Activated naive CD4-positive, alpha-beta T cell treated with Interleukin-2 at 50 U/mL for 16 hours (primary cell): ENCODE data around the gene SLC25A48.
"Not testable (repeated sequence)": the region's sequence is repeated elsewhere in the genome, so short reads cannot be mapped to it uniquely, and the experiment has no call there.

ENCODE experiments used
- DNase-seq: peaks from one replicate; pipeline ENCODE4 v3.0.0-alpha.2; 2020

The SLC25A48 gene

DNA sequence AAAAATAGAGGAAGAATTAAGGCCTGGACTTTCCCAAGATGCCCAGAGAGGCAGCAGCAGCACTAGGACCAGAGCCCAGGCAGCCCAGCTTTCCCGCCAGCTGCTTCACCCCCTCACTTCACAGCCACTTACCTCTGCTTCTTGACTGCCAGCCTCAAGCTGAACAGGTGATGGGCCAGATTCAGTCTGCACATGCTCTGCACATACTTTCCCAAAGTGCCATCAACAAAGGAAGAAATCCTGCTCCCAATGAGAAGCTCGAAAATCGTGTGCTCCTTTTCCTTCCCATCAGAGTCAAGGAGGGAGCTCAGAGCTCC, 4.1 kb upstream of the SLC25A48 start:
- DNase-seq, result no peak

DNA sequence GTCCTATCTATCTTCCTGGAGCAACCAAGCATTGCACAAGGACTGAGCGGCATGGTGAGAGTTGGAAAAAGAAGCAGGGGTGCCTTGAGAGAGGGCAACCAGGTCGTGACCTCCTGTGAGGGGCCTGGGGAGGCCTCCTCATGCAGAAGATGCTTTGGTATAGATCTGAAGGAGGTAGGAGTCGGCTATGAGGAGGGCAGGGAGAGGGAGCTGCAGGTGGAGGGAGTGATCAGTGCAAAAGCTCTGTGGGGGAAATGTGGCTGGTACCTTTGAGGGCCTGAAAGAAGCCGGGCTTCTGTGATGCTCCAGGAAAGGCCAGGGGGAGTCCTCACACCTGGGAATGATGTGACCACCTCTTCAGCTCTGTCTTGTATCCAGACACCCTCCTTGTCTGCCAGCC, 3.6 kb upstream of the SLC25A48 start:
- DNase-seq, result no peak

DNA sequence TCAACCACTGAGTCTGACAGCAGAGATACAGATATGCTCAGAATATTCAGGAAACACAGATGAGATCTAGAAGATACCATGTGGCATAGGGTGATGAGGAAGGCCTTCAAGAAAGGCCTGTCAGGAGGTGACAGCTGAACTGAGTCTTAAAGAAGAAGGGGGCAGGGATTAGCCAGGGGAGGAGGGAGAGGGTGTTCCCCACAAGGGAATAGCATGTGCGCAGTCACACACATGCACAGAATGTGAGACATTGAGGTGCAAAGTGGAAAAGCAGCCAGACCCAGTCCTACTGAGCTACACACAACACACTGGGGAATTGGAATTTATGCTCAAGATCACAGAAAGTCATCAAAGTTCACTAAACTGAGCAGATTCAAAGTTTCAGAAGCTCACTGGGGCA, 3.0 kb upstream of the SLC25A48 start:
- no peak for DNase-seq

DNA sequence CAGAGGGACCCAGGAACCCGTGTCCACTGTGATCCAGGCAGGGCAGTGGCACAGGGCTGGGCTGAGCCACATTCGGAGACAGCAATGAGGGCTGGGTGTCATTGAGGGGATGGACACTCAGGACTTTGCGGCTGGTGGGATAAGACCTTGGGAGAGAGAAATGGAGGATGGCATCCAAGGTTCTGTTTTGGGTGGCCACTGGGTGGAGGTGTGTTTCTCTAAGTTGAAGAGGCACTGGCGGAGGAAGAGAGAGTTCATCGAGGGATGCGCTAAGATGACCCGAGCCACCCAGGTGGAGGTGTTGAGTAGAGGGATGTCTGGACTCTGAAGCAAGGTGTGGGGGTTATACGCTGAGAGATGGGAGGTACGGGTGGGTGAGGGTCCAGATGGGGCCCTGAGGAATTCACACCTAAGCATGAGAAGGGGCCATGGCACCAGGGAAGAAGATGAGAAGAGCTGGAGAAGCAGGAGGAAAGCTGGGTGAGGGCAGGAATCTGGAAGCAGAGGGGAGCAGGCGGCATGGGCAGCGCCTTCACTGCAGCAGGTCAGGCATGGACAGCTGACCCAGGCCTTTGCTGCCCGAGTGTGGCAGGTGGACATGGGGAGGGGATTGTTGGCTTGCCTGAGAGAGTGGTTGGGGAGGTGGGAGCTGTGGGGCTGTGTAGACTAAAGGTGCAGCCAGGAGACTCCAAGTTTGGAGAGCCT, 2.5 kb upstream of the SLC25A48 start:
- no peak for DNase-seq

DNA sequence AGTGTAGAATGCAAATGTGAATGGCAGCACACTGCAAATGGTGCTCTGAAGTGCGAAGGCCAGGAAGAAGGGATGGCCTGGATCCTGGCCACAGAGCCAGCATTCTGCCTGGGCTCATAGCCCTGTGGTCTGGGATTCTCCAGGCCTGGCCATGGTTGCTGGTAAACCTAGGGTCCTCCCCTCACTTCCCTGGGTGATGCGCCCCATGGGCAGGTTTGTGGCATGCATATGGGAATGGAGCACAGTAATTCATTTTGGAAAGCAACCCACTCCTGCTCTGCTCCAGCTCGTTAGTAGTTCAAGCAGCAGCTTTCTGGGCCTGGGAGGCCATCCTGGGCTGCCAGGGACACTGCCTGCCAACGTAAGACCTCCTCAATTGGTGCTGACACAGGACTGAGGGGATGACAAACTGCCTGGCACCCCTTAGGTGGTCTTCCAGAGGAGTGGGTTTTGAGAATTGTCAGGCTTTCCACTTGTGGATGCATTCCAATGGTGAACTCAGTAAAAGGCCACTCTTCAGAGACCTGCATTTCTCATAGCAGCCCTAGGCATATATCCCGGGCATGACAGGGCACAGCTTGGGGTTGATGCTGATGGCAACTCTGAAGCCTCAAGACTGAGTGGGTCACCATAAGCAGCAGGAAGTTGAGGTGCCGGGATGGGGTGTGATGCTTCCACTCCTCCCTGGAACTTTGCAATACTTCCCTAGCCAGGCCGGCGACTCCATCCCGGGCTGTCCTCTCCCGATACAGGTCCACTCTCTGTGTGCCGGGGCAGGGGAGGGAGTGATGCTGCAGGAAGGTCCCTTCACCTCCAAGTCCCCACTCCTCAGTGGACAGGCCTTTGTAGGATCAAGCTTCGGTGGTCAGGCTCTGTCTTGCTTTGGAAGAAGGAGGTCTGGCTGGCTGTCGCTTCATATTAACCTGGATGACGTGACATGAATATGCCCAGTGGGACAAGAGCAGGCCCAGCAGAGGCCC, 1.2 kb upstream of the SLC25A48 start:
- DNase-seq, result no peak

- no peak for DNase-seq
Measured at GRCh38 chr5:135833961-135834638, 363 bp upstream of the SLC25A48 start.

- DNase-seq, result no peak
Measured at GRCh38 chr5:135835766-135836165, 1.3 kb downstream of the SLC25A48 start.

DNA sequence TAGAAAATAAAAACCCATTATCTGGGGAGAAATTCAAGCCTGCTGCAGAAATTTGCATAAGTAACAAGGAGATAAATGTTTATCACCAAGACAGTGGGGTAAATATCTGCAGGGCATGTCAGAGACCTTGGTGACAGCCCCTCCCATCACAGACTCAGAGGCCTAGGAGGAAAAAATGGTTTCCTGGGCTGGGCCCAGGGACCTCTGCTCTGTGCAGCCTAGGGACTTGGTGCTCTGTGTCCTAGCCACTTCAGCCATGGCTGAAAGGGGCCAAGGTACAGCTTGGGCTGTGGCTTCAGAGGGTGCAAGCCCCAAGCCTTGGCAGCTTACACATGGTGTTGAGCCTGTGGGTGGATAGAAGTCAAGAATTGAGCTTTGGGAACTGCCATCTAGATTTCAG, 3.9 kb downstream of the SLC25A48 start:
- DNase-seq, result not testable (repeated sequence)

GRCh38 chr5:135839566-135839965, 5.1 kb downstream of the SLC25A48 start:
- DNase-seq, result no peak

DNA sequence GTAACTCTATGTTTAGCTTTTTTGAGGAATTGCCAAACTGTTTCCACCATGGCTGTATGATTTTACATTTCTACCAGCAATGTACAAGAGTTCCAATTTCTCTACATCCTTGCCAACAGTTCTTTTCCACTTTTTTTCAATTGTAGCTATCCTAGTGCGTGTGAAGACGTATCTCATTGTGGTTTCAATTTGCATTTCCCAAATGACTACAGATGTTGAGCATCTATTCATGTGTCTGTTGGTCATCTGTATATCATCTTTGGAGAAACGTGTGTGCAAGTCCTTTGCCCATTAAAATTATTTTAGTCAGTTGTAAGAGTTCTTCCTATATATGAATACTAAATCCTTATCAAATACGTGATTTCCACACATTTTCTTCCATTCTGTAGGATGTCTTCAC, 6.5 kb downstream of the SLC25A48 start:
- DNase-seq, result no peak

DNA sequence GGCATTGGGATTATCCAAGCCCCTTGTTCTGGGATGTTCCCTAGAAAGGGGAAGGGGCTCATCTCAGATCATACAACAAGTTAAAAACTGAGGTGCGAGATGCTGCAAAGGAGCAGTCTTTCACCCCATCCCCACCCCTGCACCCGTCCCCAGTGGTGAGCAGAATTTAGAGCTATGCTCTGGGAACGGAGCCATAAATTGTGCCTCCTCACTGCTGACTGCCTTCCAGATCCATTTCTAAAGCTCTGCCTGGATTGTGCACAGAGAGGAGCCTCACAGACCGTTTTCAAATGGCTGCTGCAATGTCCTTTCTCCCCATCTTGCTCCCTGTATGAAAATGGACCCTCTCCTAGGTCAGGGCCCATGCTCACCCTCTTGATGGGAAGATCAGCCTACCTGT, 8.3 kb downstream of the SLC25A48 start:
- no peak for DNase-seq

GRCh38 chr5:135843571-135844337, 9.3 kb downstream of the SLC25A48 start:
- no peak for DNase-seq

DNA sequence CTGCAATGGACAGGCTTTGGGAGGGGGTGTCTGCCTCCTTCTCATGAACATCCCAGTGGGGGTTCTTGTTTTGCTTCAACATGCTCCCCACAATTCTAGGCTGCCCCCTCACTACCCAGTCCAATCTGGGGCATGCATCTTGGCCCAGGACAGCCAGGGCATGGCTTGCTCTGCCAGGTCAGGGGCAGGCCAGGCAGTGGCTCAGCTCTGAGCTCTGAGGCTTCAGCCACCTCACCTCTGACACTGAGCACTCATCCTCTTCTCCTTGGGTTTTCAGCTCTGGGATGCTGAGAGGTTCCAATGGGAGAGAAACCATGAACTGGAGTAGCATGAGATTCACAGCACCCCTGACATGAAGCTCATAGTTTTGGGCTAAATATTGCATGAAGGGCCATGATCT, 11.8 kb downstream of the SLC25A48 start:
- no peak for DNase-seq

DNA sequence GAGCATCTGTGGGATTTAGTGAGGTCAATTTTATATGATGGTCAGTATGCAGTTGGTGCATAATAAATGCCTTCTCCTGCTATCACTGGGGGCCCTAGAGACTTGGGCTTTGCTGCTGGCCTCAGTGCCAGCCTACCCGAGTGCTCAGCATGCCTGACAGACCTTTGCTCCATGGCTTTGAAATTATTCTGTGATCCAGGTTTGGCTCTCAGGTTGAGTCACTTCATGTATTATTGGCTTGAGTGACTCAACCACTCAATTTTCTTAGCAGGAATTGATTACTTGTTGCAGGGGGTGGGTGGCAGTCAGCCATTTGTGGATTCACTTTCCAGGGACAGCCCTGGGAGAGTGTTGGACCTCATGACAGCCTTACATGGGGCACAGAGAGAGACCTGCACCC, 13.5 kb downstream of the SLC25A48 start:
- no peak for DNase-seq

DNA sequence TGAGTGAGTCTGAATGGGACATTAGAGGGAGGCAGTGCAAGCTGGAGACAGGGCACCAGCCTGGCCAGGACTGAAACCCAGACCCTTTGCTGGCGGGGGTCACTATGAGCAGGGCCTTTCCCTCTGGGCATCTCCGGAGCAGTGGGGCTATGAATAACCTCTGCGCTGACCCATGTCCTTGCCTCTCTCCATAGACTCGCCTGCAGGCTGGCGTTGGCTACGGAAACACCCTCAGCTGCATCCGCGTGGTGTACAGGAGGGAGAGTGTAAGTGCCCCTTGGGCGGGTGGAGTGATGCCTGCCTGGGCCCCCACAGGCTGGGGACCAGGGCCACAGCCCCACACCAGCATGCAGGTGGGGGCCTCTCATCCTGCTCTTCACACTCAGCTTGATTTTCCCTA, 15.8 kb downstream of the SLC25A48 start:
- DNase-seq, result no peak

GRCh38 chr5:135850671-135851070, 16.2 kb downstream of the SLC25A48 start:
- DNase-seq, result no peak

DNA sequence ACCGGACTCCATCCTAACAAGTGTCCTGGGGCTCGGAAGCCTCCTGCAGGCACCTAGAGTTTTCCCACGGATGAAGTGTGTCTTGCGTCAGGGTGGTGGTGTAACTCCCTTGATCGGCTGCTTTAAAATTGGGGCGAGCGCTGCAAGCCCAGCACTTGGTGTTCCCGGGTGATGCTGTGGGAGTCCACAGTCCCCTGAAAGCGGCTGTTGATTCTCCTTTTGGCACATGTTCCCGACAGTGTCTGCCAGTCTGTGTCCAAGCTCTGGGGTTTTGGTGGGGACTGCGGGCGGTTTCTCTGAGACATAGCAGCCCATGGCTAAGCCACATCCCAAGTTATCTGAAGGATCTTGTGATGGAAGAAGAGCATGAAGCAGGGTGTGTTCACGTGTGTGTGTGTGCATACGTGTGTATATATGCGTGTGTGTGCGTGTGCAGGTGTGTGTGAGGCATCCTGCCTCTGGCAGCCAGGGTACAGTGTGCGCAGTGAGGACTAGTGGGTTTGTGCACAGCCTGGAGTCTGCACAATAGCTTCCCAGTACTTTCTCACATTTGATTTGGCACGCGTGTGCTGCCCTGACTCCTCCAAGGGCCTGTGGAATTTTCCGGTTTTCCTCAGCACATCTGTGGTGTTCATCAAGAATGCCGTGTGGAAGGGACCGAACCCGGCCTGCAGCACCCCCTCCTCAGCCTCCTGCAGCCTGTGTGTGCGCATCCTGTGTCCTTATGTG, 16.9 kb downstream of the SLC25A48 start:
- no peak for DNase-seq

DNA sequence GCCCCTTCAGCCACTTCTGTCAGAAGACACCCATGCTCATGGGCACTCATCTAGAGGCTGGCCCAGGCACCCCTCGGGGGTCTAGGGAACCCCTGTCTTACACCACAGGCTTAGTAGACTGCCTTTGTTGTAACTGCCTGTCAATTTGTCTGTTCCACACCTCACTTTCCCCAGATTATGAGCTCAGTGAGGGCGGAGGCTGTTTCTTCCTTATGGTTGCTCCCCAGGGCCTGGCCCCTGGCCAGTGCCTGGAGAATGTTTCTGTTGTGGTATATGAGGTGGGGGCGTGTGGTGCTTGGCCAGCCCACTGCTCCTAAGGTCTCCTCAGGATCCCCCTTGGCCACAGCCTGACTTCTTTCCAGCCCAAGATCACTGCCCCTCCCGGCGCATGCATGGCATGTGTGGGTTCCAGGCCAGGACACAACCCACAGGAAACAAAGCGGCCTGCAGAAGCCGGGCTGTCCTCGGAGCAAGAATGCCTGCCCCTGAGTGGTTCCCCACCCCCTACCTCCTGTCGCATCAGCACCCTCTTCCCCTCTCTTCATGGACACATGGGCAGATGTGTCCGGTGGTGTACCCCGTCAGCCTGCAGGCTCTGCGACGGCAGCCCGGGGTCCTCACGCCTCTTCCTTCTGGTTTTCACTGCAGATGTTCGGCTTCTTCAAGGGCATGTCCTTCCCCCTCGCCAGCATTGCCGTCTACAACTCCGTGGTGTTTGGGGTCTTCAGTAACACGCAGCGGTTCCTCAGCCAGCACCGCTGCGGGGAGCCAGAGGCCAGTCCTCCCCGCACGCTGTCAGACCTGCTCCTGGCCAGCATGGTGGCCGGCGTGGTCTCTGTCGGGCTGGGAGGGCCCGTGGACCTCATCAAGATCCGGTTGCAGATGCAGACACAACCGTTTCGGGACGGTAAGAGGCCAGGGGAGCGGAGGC, 17.7 kb downstream of the SLC25A48 start:
- DNase-seq, result no peak

GRCh38 chr5:135857630-135858311, 23.3 kb downstream of the SLC25A48 start:
- no peak for DNase-seq

GRCh38 chr5:135859186-135859585, 24.7 kb downstream of the SLC25A48 start:
- not testable (repeated sequence) for DNase-seq
